ENCODE data around the gene EXOC4. TPM values are rescaled to one million over a fixed set of nuclear protein-coding genes. Genes with fewer than 3 reads are reported as not detected.
"Not testable (repeated sequence)": the region's sequence is repeated elsewhere in the genome, so short reads cannot be mapped to it uniquely, and the experiment has no call there.

Gene EXOC4
- total RNA-seq, 1 donor from 2014 or later: 94.0 TPM

DNA sequence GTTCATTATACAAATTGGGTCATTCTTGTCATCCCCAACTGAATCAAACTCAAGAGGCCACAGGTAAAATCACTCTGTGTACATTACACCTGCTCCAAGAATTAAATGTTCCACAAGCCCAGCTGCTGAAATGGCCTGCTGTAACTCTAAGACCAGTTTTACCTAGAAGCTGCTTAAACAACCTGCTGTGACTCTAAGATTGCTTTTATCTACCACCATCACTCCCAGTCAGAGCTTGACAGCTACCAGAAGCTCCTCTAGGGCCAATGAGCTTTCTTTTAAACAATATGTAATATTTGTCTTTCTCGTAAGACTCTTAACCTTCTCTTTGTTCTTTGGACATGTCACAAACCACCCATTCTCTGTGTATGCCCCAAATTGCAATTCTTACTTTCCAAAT, 732.4 kb downstream of the EXOC4 start:
- TF ChIP-seq, protein P1, sequence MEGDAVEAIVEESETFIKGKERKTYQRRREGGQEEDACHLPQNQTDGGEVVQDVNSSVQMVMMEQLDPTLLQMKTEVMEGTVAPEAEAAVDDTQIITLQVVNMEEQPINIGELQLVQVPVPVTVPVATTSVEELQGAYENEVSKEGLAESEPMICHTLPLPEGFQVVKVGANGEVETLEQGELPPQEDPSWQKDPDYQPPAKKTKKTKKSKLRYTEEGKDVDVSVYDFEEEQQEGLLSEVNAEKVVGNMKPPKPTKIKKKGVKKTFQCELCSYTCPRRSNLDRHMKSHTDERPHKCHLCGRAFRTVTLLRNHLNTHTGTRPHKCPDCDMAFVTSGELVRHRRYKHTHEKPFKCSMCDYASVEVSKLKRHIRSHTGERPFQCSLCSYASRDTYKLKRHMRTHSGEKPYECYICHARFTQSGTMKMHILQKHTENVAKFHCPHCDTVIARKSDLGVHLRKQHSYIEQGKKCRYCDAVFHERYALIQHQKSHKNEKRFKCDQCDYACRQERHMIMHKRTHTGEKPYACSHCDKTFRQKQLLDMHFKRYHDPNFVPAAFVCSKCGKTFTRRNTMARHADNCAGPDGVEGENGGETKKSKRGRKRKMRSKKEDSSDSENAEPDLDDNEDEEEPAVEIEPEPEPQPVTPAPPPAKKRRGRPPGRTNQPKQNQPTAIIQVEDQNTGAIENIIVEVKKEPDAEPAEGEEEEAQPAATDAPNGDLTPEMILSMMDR (IDR thresholded peaks at IDR 0.05; ENCODE audit: unreplicated experiment): no peak
- Mint-ChIP-seq H3K27me3 (ENCODE audit: unreplicated experiment) (peaks cover 3% of the 10 kb centered on the region), H3K9me3 (ENCODE audit: unreplicated experiment) (no peaks in the 10 kb centered on the region), H3K36me3 (ENCODE audit: low read depth, unreplicated experiment) (no peaks in the 10 kb centered on the region), H3K4me1 (ENCODE audit: unreplicated experiment) (peaks cover 9% of the 10 kb centered on the region), H3K4me3 (ENCODE audit: unreplicated experiment) (no peak overlapping the region), H3K27ac (ENCODE audit: unreplicated experiment) (no peak overlapping the region)
- no peak for DNase-seq (ENCODE audit: low spot score)

DNA sequence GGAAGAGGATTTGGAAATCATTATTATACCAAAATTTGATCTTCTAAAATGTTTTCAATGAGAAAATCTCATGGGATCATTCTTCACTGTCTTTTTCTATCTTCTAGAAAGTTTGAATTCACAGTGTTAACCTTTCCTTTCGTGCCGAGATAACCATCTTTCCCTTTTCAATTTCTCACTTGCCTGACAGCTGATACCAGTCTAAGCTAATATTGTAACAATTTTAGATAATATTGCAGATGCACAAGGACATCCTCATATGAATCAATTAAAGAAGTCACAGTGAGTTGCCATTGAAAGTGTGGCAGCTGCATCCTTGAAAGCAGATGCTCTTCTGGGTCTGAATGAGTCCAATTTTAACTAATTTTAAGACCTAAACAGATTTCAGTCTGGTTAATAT, 734.7 kb downstream of the EXOC4 start:
- Mint-ChIP-seq H3K27me3 (ENCODE audit: unreplicated experiment) (peaks cover 3% of the 10 kb centered on the region), H3K4me1 (ENCODE audit: unreplicated experiment) (peaks cover 12% of the 10 kb centered on the region), H3K4me3 (ENCODE audit: unreplicated experiment) (no peak overlapping the region), H3K27ac (ENCODE audit: unreplicated experiment) (no peak overlapping the region), H3K36me3 (ENCODE audit: low read depth, unreplicated experiment) (no peaks in the 10 kb centered on the region), H3K9me3 (ENCODE audit: unreplicated experiment) (no peaks in the 10 kb centered on the region)
- TF ChIP-seq, protein P1 (IDR thresholded peaks at IDR 0.05; ENCODE audit: unreplicated experiment): no peak
- no peak for DNase-seq (ENCODE audit: low spot score)

DNA sequence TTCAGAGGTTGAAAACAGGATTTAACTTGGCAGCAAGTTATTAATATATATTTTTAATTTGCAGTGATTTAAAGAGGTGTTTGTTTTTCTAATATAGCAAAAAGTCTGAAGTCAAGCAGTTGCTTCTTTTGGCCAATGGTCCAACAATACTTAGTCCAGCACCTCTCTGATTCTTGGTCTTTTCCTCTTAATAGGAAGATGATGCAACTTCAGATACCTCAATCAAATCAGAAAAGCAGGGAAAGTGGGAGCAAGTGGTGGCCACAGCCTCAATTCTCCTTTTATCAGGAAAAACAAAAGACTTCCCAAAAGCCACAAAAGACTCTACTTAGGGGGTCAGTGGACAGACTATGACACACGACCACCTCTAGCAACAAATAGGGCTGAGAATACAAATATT, 740.7 kb downstream of the EXOC4 start:
- DNase-seq (ENCODE audit: low spot score): no peak
- H3K27ac Mint-ChIP-seq (ENCODE audit: unreplicated experiment): no peak overlapping the region
- H3K9me3 Mint-ChIP-seq (ENCODE audit: unreplicated experiment): no peaks in the 10 kb centered on the region
- no peak overlapping the region for H3K4me3 Mint-ChIP-seq (ENCODE audit: unreplicated experiment)
- TF ChIP-seq, protein P1 (IDR thresholded peaks at IDR 0.05; ENCODE audit: unreplicated experiment): no peak
- H3K27me3 Mint-ChIP-seq (ENCODE audit: unreplicated experiment): peaks cover 1% of the 10 kb centered on the region
- H3K4me1 Mint-ChIP-seq (ENCODE audit: unreplicated experiment): peaks cover 3% of the 10 kb centered on the region
- no peaks in the 10 kb centered on the region for H3K36me3 Mint-ChIP-seq (ENCODE audit: low read depth, unreplicated experiment)

DNA sequence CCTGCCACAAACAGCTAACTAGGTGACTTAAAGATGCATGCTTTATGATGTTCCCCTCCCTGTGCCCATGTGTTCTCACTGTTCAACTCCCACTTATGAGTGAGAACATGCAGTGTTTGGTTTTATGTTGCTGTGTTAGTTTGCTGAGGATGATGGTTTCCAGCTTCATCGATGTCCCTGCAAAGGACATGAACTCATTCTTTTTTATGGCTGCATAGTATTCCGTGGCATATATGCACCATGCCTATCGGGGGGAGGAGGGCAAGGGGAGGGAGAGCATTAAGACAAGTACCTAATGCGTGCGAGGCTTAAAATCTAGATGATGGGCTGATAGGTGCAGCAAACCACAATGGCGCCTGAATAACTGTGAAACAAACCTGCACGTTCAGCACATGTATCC, 741.2 kb downstream of the EXOC4 start:
- not testable (repeated sequence) for DNase-seq (ENCODE audit: low spot score); H3K4me3 Mint-ChIP-seq (ENCODE audit: unreplicated experiment); H3K27me3 Mint-ChIP-seq (ENCODE audit: unreplicated experiment); H3K9me3 Mint-ChIP-seq (ENCODE audit: unreplicated experiment); H3K4me1 Mint-ChIP-seq (ENCODE audit: unreplicated experiment); H3K27ac Mint-ChIP-seq (ENCODE audit: unreplicated experiment); H3K36me3 Mint-ChIP-seq (ENCODE audit: low read depth, unreplicated experiment)

DNA sequence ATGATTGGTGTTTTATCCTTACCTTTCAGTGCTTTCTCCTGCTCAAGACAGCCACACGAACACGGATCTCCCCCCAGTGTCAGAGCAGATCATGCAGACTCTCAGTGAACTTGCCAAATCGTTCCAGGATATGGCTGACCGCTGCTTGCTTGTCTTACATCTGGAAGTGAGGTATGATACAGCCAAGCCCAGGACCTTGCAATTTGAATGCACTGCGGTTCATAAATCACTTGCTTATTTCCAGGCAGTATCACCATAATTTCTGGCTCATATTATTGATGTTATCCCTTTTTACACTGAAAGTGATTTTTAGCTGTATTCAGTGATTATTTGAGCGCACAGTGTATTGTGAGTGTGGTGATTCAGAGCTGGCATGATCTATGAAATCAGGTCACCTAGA, 744.6 kb downstream of the EXOC4 start:
- Mint-ChIP-seq H3K36me3 (ENCODE audit: low read depth, unreplicated experiment) (no peaks in the 10 kb centered on the region), H3K27ac (ENCODE audit: unreplicated experiment) (no peak overlapping the region)

More for the DNA sequence above, 744.6 kb downstream of the EXOC4 start:
- Mint-ChIP-seq H3K4me1 (ENCODE audit: unreplicated experiment) (no peaks in the 10 kb centered on the region), H3K27me3 (ENCODE audit: unreplicated experiment) (no peaks in the 10 kb centered on the region), H3K4me3 (ENCODE audit: unreplicated experiment) (no peak overlapping the region), H3K9me3 (ENCODE audit: unreplicated experiment) (no peaks in the 10 kb centered on the region)
- DNase-seq (ENCODE audit: low spot score): no peak
- TF ChIP-seq, protein P1 (IDR thresholded peaks at IDR 0.05; ENCODE audit: unreplicated experiment): no peak
